ENCODE results near the gene ZNF775.

Gene ZNF775

DNA sequence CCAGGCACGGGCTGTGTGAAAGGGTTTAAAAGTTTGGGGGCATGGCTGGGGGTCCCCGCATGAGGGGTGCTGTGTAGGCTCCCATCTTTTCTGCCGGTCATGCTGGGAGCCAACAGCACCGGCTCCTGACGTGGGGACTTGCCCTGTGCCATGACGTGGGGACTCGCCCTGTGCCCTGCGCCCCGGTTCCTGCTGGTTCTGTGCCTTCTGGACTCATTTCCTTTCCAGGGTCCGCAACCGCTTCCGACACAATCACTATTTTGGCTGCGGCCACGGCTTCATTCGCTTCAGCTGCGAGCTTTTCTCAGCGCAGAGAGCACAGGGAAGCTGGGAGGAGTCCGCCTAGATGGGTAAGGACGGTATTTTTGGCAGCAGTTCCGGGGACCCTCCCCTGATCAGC lies 63.7 kb downstream of the ZNF775 start:
- TF ChIP-seq, protein P1, sequence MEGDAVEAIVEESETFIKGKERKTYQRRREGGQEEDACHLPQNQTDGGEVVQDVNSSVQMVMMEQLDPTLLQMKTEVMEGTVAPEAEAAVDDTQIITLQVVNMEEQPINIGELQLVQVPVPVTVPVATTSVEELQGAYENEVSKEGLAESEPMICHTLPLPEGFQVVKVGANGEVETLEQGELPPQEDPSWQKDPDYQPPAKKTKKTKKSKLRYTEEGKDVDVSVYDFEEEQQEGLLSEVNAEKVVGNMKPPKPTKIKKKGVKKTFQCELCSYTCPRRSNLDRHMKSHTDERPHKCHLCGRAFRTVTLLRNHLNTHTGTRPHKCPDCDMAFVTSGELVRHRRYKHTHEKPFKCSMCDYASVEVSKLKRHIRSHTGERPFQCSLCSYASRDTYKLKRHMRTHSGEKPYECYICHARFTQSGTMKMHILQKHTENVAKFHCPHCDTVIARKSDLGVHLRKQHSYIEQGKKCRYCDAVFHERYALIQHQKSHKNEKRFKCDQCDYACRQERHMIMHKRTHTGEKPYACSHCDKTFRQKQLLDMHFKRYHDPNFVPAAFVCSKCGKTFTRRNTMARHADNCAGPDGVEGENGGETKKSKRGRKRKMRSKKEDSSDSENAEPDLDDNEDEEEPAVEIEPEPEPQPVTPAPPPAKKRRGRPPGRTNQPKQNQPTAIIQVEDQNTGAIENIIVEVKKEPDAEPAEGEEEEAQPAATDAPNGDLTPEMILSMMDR (conservative IDR thresholded peaks at IDR 0.05), result no peak
- H3K27ac ChIP-seq, result no peak overlapping the region

DNA sequence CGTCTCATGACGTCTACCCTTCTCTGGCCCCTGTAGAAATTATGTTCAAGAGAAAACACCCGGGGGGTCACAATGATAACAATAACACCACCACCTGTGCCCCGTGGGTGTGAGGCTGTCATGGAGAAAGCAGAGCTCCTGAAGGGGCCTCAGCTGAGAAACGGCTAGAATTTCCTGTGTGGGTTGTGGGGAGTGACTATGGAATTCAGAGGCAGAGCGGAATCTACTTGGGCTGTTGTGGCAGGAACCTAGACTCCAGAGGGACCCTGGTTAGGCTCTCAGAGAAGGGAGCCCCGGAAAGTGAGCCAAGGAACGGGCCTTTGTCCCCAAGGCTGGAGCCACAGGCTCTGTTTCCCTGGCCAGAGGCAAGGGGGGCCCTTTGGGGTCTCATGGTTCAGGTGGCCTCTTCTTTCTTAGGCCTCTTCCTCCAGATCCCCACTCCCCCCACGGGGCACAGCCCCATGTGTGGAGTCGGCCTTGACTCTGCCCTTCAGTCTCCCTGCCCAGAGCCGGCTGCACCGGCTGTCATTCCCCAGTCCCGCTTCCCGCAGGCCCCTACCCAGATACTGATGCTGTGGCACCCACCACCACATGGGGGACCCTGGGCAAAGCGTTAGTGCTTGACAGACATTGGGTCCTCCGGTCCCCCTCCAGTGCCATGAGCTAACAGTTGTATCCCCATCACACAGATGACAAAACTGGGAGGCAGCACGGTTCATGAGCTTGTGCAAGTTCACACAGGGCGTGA lies 64.8 kb downstream of the ZNF775 start:
- H3K27ac ChIP-seq, result no peak overlapping the region
- TF ChIP-seq, protein P1 (conservative IDR thresholded peaks at IDR 0.05), result no peak

DNA sequence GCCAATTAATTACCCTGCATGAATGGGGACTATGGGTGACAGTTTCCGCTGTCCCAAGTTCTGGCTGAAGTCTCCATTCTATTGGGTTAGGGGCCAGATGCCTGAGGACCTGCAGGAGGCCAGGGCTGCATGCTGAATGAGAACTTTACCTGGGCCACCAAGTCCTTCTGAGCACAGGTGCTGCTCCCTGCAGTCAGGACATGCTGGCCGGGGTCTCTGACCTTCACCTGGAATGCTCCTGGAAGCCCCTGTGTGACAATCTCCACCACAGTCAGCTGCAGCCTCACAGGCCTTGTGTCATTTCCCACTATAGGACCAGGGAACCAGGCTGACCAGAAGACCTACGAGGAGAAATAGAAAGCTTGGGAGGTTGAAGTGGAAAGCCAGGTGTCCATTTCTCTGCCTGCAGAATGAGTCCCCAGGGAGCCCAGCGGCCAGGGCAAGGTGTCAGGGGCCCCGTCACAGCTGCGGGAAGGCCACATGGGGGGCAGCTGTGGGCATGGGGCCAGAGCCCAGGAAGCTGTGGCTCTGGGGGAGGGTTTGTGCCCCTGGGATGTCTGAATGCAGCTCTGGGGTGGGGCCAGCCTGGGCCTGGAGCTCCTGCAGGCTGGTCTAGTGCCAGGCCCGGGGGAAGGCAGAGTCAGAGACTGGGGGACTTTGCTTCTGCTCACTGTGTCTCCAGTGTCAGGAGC lies 65.7 kb downstream of the ZNF775 start:
- TF ChIP-seq, protein P1 (conservative IDR thresholded peaks at IDR 0.05), result no peak
- H3K27ac ChIP-seq, result no peak overlapping the region; the same call in 1 of the 2 replicates

DNA sequence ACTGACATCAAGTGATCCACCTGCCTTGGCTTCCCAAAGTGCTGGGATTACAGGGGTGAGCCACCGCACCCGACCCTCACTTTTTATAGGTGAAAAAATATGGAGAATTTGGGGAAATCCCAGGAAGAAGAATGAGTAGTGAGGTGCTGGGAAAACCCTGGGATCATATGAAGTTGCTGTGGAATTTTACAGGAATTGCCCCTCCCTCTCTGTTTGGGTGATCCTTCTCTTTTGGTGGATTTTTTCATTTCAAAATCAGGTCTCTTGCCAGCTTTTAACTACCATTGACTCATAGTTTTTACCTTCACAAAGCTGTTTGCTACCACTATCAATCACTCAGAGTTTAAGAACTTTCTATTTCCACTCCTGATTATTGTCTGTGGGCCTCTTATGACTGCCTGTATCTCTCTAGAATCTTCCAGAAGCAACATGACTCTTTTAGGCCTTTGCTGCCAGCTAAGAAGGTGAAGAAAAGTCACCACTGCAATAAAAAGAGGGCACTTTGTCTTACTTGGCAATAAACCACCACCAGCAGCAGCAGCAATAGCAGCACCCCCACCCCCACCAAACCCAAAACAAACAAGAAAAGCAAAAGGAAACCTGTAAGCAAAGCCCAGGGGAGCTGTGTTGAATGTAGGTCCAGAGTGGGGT lies 67.3 kb downstream of the ZNF775 start:
- H3K27ac ChIP-seq, result peak overlapping the region; percentile 51
- TF ChIP-seq, protein P1 (conservative IDR thresholded peaks at IDR 0.05), result no peak

All from VCaP (cell line).